Uterus (tissue), 2 donors: ENCODE results near the gene LST1.

Experiments used
- CTCF ChIP-seq, 4 experiments: fragments of 200-600 bp in 2 of 4; fragments of 450-650 bp in 2 of 4; sonication (generic) in 2 of 4; IDR thresholded peaks; one replicate each; pipeline ENCODE4 v1.5.1; 2016 to 2019; ENCODE audit warnings: antibody characterized with exemption in 4 of 4, mild to moderate bottlenecking in 2 of 4, moderate library complexity in 1 of 4
- POLR2A ChIP-seq, 2 donors: fragments of 450-650 bp; IDR thresholded peaks; one replicate each; pipeline ENCODE4 v1.6.1; 2016; ENCODE audit warnings: antibody characterized with exemption in 2 of 2, mild to moderate bottlenecking in 1 of 2, moderate library complexity in 1 of 2

GRCh38 chr6:31569861-31570536, 16.1 kb upstream of the LST1 start:
- no peak for TF ChIP-seq CTCF (IDR thresholded peaks at IDR 0.05)
- no peak for TF ChIP-seq POLR2A (IDR thresholded peaks at IDR 0.05)
